Measurements from ENCODE around the gene CCDC71. TPM values are rescaled to one million over a fixed set of nuclear protein-coding genes. Genes with fewer than 3 reads are reported as not detected.

The CCDC71 gene
- total RNA-seq, 1 donor from 2014 or later = 29.8 TPM

- Mint-ChIP-seq H3K4me3 (ENCODE audit: low read depth) (no peak overlapping the region), H3K9me3 (ENCODE audit: low read depth) (no peaks in the 10 kb centered on the region), H3K4me1 (ENCODE audit: low read depth) (peaks cover 4% of the 10 kb centered on the region), H3K36me3 (ENCODE audit: insufficient read depth) (no peaks in the 10 kb centered on the region), H3K27ac (no peak overlapping the region), H3K27me3 (peaks cover 4% of the 10 kb centered on the region)
- no peak for DNase-seq (ENCODE audit: low spot score, unreplicated experiment)
- TF ChIP-seq CTCF (IDR thresholded peaks at IDR 0.05; ENCODE audit: unreplicated experiment) = no peak
Observed at GRCh38 chr3:49153349-49153912, 12.7 kb downstream of the CCDC71 start.

GRCh38 chr3:49151610-49152009 is 14.5 kb downstream of the CCDC71 start:
- Mint-ChIP-seq H3K27ac (no peak overlapping the region), H3K27me3 (peaks cover 7% of the 10 kb centered on the region), H3K9me3 (ENCODE audit: low read depth) (no peaks in the 10 kb centered on the region), H3K4me3 (ENCODE audit: low read depth) (no peak overlapping the region), H3K4me1 (ENCODE audit: low read depth) (no peaks in the 10 kb centered on the region), H3K36me3 (ENCODE audit: insufficient read depth) (no peaks in the 10 kb centered on the region)
- DNase-seq (ENCODE audit: low spot score, unreplicated experiment) = no peak
- no peak for TF ChIP-seq CTCF (IDR thresholded peaks at IDR 0.05; ENCODE audit: unreplicated experiment)

GRCh38 chr3:49148159-49148558 is 18.0 kb downstream of the CCDC71 start:
- peak overlapping the region; percentile 42 for H3K27ac Mint-ChIP-seq
- peaks cover 7% of the 10 kb centered on the region for H3K27me3 Mint-ChIP-seq
- no peak for TF ChIP-seq CTCF (IDR thresholded peaks at IDR 0.05; ENCODE audit: unreplicated experiment)

GRCh38 chr3:49140080-49140479 is 26.1 kb downstream of the CCDC71 start:
- no peak for TF ChIP-seq CTCF (IDR thresholded peaks at IDR 0.05; ENCODE audit: unreplicated experiment)
- Mint-ChIP-seq H3K27me3 (peaks cover 8% of the 10 kb centered on the region), H3K36me3 (ENCODE audit: insufficient read depth) (peaks cover 2% of the 10 kb centered on the region), H3K4me3 (ENCODE audit: low read depth) (no peak overlapping the region), H3K27ac (no peak overlapping the region), H3K9me3 (ENCODE audit: low read depth) (peaks cover 15% of the 10 kb centered on the region), H3K4me1 (ENCODE audit: low read depth) (no peaks in the 10 kb centered on the region)
- DNase-seq (ENCODE audit: low spot score, unreplicated experiment) = no peak

More at GRCh38 chr3:49148159-49148558, 18.0 kb downstream of the CCDC71 start:
- H3K9me3 Mint-ChIP-seq (ENCODE audit: low read depth) = no peaks in the 10 kb centered on the region
- no peak for DNase-seq (ENCODE audit: low spot score, unreplicated experiment)
- no peaks in the 10 kb centered on the region for H3K4me1 Mint-ChIP-seq (ENCODE audit: low read depth)
- H3K4me3 Mint-ChIP-seq (ENCODE audit: low read depth) = no peak overlapping the region
- no peaks in the 10 kb centered on the region for H3K36me3 Mint-ChIP-seq (ENCODE audit: insufficient read depth)

- peaks cover 1% of the 10 kb centered on the region for H3K9me3 Mint-ChIP-seq (ENCODE audit: low read depth)
- H3K27ac Mint-ChIP-seq = no peak overlapping the region
- H3K4me1 Mint-ChIP-seq (ENCODE audit: low read depth) = peaks cover 14% of the 10 kb centered on the region
- H3K27me3 Mint-ChIP-seq = peaks cover 2% of the 10 kb centered on the region
- H3K4me3 Mint-ChIP-seq (ENCODE audit: low read depth) = peak overlapping the region; percentile 1
- no peaks in the 10 kb centered on the region for H3K36me3 Mint-ChIP-seq (ENCODE audit: insufficient read depth)
- no peak for DNase-seq (ENCODE audit: low spot score, unreplicated experiment)
- TF ChIP-seq CTCF (IDR thresholded peaks at IDR 0.05; ENCODE audit: unreplicated experiment) = no peak
Observed at GRCh38 chr3:49135499-49135898, 30.6 kb downstream of the CCDC71 start.

All from progenitor cell of endocrine pancreas (in vitro differentiated cells).